GM12878 (cell line): ENCODE data around the gene C16orf96. TPM values are rescaled to one million over a fixed set of nuclear protein-coding genes. Genes with fewer than 3 reads are reported as not detected.

Source experiments
- ATF7 ChIP-seq: fragments of 450-650 bp; IDR thresholded peaks from 2 replicates; pipeline ENCODE4 v1.6.1; 2016; ENCODE audit warnings: low read depth, mild to moderate bottlenecking
- BACH1 ChIP-seq: fragments of 450-650 bp; IDR thresholded peaks from 2 replicates; pipeline ENCODE4 v1.6.1; 2017; ENCODE audit warnings: mild to moderate bottlenecking, borderline replicate concordance
- BMI1 ChIP-seq: fragments of 450-650 bp; IDR thresholded peaks from 2 replicates; pipeline ENCODE4 v1.6.1; 2016; ENCODE audit warnings: mild to moderate bottlenecking, moderate library complexity, borderline replicate concordance
- CBFB ChIP-seq: IDR thresholded peaks from 2 replicates; pipeline ENCODE4 v1.6.1; 2016; ENCODE audit warnings: antibody characterized with exemption, low read depth
- CHD2 ChIP-seq: IDR thresholded peaks from 2 replicates; pipeline ENCODE4 v1.6.1; 2011; ENCODE audit warnings: low read depth, low read length, improper control_type of control experiment, borderline replicate concordance
- CREB1 ChIP-seq: IDR thresholded peaks from 2 replicates; pipeline ENCODE4 v1.6.1; 2012; ENCODE audit warnings: low read depth, mild to moderate bottlenecking, inconsistent platforms
- CREM ChIP-seq: IDR thresholded peaks from 2 replicates; pipeline ENCODE4 v1.6.1; 2014; ENCODE audit warnings: antibody characterized with exemption, low read depth
- DPF2 ChIP-seq: fragments of 450-650 bp; IDR thresholded peaks from 2 replicates; pipeline ENCODE4 v1.6.1; 2017; ENCODE audit warnings: mild to moderate bottlenecking
- HDAC2 ChIP-seq: fragments of 200-600 bp; sonication (generic); IDR thresholded peaks from 2 replicates; pipeline ENCODE4 v1.6.1; 2017
- IKZF2 ChIP-seq, 2 experiments: fragments of 450-650 bp; IDR thresholded peaks; 2 replicates each; pipeline ENCODE4 v1.6.1; 2017; ENCODE audit warnings: mild to moderate bottlenecking in 2 of 2, moderate library complexity in 2 of 2
- JUND ChIP-seq: IDR thresholded peaks from 2 replicates; pipeline ENCODE4 v1.6.1; 2012; ENCODE audit warnings: low read depth, mild to moderate bottlenecking, low read length, improper control_type of control experiment, moderate library complexity
- MEF2A ChIP-seq: IDR thresholded peaks from 2 replicates; pipeline ENCODE4 v1.6.1; 2011; ENCODE audit warnings: low read depth, mild to moderate bottlenecking, low read length, moderate library complexity; ENCODE audit not compliant: insufficient read depth
- MYC ChIP-seq: IDR thresholded peaks from 2 replicates; pipeline ENCODE4 v1.6.1; 2011; ENCODE audit warnings: mild to moderate bottlenecking, low read length, moderate library complexity, inconsistent platforms; ENCODE audit not compliant: insufficient read depth, insufficient replicate concordance, insufficient read length, severe bottlenecking
- NFXL1 ChIP-seq: fragments of 450-650 bp; IDR thresholded peaks from 2 replicates; pipeline ENCODE4 v1.6.1; 2017; ENCODE audit warnings: antibody characterized with exemption, mild to moderate bottlenecking, borderline replicate concordance
- RAD51 ChIP-seq: fragments of 450-650 bp; IDR thresholded peaks from 2 replicates; pipeline ENCODE4 v1.6.1; 2016; ENCODE audit warnings: moderate library complexity, mild to moderate bottlenecking, inconsistent platforms
- SMC3 ChIP-seq: IDR thresholded peaks from 2 replicates; pipeline ENCODE4 v1.6.1; 2011; ENCODE audit warnings: low read length, improper control_type of control experiment, borderline replicate concordance
- WRNIP1 ChIP-seq: IDR thresholded peaks from 2 replicates; pipeline ENCODE4 v1.6.1; 2011; ENCODE audit warnings: low read depth, low read length, improper control_type of control experiment, borderline replicate concordance
- ZNF217 ChIP-seq: fragments of 450-650 bp; IDR thresholded peaks from 2 replicates; pipeline ENCODE4 v1.6.1; 2017; ENCODE audit warnings: antibody characterized with exemption, mild to moderate bottlenecking
- ZNF622 ChIP-seq: fragments of 450-650 bp; IDR thresholded peaks from 2 replicates; pipeline ENCODE4 v1.6.1; 2017; ENCODE audit warnings: mild to moderate bottlenecking, inconsistent platforms
- polyA plus RNA-seq, 11 experiments: library from polyadenylated mRNA; depleted of rRNA in 4 of 11; unstranded in 6 of 11; stranded (reverse) in 5 of 11; fragments of >200 nt; fragmentation: Nextera tagmentation in 4 of 11; fragmentation: Illumina TruSeq in 1 of 11; extraction: Ambion mirVana in 4 of 11; extraction: Trizol in 1 of 11; gene quantifications; 1 replicate in 1 of 11; 2 replicates in 10 of 11; pipeline versions ENCODE4 v1.2.1 to v1.2.3, GENCODE V29; 2011 to 2016; ENCODE audit warnings: inconsistent platforms in 2 of 11, missing spikeins in 2 of 11, low read depth in 1 of 11
- total RNA-seq, 4 experiments: library from RNA; depleted of rRNA in 3 of 4; stranded (reverse); fragments of >200 nt in 3 of 4; fragmentation: Illumina TruSeq in 1 of 4; extraction: Trizol in 1 of 4; gene quantifications; 2 replicates each; pipeline versions ENCODE4 v1.2.1 to v1.2.3, GENCODE V29; 2013 to 2021
- TF ChIP-seq, protein P1 (sequence below): IDR thresholded peaks from 2 replicates; pipeline ENCODE4 v1.6.1; 2011; ENCODE audit warnings: borderline replicate concordance, low read depth, mild to moderate bottlenecking, moderate library complexity, low read length; ENCODE audit not compliant: insufficient read depth, poor library complexity, severe bottlenecking

The C16orf96 gene
- total and polyA plus RNA-seq, 10 of the 15 experiments (the other 5 are each of a cell fraction or from before 2014, with no cell fraction given): 0.01 to 0.08 (median 0.01) TPM; not detected in 7

GRCh38 chr16:4625560-4626159 lies 69.5 kb downstream of the C16orf96 start (continued):
- TF ChIP-seq DPF2 (no peak), SMC3 (no peak), WRNIP1 (0 out of 2 replicates have a peak, but pooled peaks have one; percentile 38), IKZF2 (IDR thresholded peaks at IDR 0.05) (peak in 1 of 2 experiments; percentile 23; a peak in 1 of 4 replicates), CHD2 (no peak), RAD51 (no peak), MEF2A (no peak), NFXL1 (no peak), JUND (no peak), ZNF622 (no peak), ZNF217 (no peak), CBFB (no peak), ATF7 (no peak), BMI1 (no peak), HDAC2 (no peak), BACH1 (no peak), CREM (no peak), MYC (no peak), CREB1 (no peak)
- TF ChIP-seq, protein P1, sequence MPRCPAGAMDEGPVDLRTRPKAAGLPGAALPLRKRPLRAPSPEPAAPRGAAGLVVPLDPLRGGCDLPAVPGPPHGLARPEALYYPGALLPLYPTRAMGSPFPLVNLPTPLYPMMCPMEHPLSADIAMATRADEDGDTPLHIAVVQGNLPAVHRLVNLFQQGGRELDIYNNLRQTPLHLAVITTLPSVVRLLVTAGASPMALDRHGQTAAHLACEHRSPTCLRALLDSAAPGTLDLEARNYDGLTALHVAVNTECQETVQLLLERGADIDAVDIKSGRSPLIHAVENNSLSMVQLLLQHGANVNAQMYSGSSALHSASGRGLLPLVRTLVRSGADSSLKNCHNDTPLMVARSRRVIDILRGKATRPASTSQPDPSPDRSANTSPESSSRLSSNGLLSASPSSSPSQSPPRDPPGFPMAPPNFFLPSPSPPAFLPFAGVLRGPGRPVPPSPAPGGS: no peak
